NB4 (cell line): Measurements from ENCODE around the gene CPN2.

Experiments used
- CTCF ChIP-seq: IDR thresholded peaks from one replicate; pipeline ENCODE4 v1.5.1; 2012; ENCODE audit warnings: low read depth, low read length
- MAX ChIP-seq: IDR thresholded peaks from 2 replicates; pipeline ENCODE4 v1.6.1; 2011; ENCODE audit warnings: low read depth, low read length
- POLR2A ChIP-seq: IDR thresholded peaks from 2 replicates; pipeline ENCODE4 v1.6.1; 2011; ENCODE audit warnings: mild to moderate bottlenecking; ENCODE audit not compliant: insufficient read length; ENCODE audit errors: extremely low read depth

GRCh38 chr3:194380326-194380725 lies 29.2 kb upstream of the CPN2 start:
- TF ChIP-seq CTCF = no peak
- no peak for TF ChIP-seq POLR2A
- no peak for TF ChIP-seq MAX
